Fibroblast of upper back skin (primary cell): ENCODE results near the gene STK40.

Source experiments
- DNase-seq: peaks from one replicate; pipeline ENCODE4 v3.0.0-alpha.2; 2013

Gene STK40

DNA sequence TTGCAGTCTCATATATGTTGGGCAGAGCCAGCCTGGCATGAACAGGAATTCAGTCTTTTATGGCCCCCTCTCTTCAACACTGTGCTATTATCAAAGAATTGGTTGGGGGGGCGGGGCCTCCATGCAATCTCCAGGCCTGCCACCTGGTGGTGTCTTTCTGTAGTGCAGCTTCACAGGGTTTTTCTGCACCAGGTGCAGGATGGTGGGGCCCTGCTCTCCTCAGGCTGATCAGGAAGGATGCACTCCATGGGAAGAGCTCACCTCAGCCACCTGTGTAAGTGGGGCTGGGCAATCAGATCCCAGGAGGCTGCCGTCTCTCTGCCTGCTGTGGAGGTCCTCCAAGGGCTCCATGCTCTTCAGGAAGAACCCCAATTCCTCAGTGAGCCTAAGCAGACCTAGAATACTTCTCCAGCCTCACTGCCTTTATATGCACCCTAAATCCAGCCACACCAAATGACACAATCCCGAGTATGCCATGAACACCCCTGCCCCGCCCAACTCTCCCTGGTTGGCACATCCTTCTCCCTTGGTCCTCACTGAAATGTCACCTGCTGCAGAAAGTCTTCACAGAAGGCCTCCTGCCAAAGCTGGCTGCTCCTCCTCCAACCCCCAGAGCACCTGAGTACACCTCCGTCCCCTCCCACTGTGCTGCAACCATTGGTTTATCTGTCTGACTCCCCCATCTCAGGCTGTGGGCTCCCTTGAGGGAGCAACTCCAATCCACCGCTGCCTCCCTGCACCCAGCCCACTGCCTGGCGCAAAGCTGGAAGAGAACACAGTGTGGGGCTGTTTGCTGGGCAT, 16.5 kb downstream of the STK40 start:
- peak; percentile 65 for DNase-seq

DNA sequence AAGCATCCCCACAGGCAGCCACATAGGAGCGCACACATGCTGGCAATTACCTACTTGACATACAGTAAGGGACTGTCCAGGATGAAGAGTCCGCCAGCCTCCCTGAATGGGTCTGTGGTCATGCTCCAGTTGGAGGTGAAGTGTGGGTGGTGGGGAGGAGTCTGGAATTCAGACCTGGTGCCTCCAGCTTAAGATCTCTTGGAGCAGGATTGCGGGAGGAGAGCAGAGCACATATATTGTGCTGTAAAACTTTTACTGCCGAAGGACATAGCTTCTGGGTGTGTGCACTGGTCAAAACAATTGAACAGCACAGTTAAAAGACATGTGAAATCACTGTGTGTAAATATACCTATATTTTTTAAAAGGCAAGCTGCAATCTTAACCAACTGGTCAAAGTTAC, 17.9 kb downstream of the STK40 start:
- DNase-seq: no peak

DNA sequence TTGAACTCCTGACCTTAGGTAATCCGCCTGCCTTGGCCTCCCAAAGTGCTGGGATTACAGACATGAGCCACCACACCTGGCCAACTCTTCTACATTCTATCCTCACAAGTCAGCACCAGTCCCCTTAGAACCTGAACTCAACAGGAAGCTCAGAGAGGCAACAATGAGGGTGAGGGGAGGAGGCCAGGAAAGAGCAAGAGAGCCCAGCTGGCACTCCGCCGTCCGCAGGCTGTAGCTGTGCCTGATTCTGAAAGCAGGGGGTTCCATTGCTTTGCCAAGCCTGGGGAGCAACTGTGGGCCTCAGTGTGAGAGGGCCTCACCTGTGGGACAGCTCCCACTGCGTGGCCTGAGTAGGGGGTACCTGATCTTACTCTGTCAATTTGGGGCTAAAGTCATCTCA, 18.7 kb downstream of the STK40 start:
- DNase-seq: no peak

DNA sequence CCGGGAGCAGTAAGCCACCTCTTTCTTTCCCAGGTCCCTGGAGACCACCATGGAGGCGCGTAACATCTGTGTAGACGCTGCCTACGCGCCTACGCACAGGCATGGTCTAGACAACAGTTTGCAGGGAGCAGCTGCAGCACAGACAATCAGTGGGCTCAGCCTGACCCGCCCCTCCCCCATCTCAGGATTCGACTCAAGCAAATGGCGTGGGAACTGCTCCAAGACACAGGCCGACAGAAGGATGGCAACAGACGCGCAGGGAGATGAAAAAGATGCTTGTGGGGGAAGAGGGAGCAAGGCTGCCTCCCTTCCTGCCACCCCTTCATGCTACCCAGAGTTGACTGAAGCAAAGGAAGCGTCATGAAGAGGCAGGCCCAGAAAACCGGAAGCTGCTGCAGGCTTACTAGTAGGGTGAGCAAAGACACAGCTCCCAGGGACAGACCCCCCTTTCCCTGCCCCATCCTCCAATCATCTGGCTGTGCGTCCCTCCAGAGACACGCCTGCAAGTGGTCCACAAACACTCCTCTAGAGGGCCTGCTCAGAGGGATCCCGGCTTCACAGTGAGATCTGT, 19.5 kb downstream of the STK40 start:
- DNase-seq: peak; percentile 84

DNA sequence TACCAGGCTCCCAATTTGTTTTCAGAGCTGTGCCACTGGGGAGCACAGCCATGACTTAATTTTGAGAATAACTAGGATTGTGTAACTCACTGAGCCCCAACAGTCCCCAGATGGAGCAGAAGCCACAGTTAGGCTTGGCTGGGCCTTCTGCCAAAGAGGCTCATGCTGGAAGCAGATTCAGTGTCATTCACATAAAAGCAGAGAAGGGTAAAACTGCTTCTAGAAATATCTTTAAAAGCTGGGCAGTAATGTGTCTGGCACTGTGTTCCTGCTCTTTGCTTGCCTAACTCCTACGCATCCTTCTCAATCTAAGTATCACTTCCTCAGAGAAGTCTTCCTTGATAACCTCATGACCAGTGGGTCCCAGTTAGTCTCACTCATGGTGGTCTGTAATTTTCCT, 20.3 kb downstream of the STK40 start:
- peak; percentile 73 for DNase-seq

DNA sequence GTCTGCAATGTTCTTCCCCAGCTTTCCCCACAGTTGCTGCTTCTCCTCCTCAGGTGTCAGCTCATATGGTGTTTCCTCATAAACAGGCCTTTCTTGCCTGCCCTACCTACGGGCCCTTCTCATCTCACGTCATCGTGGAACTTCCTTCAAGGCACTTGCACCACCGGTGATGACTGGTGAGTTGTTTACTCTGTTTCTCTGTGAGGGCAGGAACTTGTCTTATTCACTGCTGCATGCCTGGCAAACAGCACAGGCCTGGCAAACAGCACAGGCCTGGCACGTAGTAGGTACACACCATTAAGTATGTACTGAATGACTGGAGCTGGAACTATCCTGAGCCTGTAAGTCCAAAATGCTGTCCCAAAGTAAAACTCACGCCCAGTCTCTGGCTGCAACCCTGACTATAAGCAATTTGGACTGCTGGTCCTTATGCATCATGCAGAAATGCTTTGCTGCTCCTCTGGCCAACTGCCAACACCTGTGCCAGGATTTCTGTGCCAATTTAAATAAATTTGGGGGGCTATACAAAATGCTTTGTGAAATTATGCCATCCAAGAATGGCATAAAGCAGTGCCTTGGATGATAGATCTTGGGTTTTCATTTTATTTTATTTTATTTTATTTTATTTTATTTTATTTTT, 25.7 kb downstream of the STK40 start:
- no peak for DNase-seq

DNA sequence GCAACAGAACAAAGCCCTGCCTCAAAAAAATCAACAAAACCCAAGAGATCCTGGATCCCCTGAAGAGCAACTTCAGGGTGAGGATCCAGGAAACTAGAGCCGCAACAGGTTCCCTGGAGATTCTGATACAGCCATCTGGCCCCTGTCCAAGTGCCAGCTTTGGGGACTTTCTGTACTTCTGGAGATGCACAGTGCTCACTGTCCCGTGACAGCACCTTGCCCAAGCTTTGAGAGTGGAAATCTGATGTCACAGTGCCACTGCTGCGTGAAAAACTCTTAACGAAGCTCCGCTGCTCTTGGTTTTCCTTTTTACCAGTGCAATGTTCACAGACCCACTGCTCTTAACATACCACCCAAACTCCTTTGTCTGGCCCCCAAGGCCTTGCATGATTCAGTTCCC, 26.3 kb downstream of the STK40 start:
- DNase-seq: no peak

DNA sequence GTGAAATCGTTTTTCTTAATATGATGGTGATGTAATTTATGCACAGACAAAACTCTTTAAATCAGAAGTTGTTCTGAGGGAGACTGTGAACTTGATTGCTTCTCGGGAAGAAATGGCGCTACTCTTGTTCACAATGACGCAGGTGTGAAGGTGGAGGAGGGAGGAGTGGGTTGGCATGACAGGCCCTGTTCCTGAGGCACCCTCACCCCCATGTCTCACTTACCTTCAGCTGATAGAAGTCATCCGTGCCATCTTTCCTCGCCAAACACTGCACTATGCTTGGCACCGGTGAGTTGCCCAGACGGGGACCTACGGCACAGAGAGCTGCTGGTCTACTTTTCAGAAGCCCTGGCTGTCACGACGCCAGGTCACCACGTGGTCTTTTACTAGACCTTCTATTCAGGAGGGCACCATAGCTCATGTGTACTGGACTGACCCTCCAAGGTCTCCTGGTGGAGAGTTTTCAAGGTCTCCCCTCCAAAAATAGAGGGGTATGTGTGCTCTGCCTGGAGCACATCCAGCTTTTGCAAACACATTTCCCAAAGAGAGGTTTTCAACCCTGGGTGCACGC, 27.1 kb downstream of the STK40 start:
- no peak for DNase-seq

DNA sequence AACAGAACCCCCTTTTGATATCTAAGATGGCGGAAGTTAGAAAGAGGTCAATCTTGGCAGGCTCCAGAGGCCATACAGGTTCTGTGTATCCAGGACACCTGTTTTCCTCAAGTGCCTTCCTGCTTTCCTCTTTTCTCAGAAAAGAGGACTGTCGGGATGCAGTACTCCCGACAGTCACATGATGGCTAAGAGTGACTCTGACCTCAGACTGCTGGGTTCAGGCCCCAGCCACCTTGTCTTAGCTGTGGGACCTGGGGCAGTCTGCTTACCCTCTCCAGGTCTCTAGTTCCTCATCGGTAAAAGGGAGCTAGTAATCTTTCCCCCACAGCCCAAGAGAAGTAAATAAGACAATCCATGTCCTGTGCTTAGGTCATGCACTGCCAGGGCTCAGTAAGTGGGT, 29.9 kb downstream of the STK40 start:
- no peak for DNase-seq

DNA sequence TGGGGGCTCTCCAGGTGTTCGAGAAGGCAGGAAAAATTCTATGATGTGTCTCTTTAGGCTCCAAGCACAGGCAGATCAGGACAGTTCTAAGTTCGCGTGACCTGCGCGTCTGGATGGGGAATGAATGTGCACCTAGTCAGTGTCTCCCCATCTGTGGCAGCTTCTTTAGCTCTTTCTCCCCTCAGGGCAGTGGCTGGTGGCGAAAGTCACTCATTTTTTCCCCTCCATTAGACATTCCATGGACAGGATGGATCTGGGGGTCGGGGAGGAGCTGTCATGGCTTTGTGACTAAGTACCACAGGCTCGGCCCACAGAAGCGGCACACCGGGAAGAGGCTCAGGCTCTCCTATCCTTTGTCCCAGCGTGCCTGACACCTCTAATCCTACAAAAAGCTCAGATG, 31.2 kb downstream of the STK40 start:
- DNase-seq: no peak

DNA sequence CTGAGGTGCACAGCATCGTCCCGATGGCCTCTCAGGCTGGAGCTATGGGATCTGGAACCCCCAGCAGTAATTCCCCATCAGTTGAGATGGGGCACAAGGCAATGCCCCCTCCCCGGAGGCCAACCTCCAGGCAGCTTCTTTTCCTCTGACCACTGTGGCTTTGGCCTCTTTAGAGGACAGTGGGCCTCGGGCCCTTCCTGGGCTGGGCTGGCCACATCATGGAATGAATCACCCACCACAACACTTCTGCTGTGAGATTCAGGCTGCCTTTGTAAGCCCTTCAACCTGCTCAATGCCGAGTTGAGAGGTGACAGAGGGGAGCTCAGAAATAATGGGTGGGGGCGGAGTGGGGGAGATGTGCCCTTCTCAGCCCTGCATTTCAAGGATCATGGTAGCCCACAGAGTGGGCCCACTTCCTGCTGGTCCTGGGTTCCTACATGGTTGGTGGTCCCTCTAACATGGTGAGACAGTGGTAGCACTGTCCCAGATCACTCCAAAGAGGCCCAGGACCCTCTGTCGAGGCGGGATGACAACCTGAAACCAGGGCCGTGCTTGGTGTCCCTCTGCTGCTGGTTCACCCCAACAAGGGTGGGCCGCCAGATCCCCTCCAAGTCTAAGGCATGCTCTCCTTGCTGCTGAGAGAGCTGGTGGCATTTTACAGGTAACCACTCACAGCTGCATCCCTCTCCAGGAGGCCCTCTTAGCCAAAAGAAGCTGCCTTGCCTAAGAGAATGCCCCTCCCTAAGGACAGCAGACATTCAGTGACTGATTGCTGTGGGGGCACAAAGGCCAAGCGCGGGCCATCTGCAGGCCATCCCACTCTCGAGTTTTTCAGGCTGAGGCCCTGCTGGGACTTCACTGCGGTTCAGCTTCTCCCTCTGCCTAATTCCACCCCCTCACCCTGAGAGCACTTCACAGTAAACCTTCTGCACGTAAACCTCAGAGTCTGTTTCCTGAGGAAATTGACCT, 32.5 kb downstream of the STK40 start:
- DNase-seq: peak; percentile 45

DNA sequence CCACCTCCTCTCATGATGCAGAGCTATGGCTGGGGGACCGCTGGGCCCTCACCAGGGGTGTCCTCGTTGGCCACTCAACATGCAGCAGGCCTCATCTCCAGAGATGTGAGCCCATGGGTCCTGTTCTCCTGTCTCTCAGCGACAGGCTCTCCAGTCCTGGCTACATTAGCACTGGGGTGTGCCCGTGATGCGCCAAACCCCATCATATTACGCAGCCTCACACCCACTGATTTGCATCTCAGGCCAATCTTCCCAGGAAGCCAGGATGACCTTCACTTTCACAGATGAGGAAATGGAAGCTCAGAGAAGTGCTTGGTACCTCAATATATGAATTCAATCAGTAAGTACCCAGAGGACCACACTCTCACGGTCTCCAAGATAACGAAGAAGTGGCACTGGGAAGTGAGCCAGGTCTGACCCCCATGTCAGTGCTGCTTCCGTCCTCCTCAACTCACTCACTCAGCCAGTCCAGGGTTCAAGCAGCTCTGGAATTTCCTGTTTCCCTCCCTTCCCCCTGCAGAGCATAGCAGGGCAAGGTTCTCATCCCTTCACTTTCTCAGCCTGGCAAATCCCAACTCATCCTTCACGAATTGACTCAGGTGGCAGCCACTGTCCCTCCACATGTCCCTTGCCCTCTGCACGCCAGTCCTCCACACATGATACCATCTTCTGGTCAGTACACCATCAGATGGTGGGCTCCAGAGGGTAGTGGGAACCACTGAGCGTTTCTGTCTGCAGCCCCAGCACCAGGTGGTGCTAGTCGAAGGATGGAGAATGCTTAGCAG, 33.4 kb downstream of the STK40 start:
- DNase-seq: peak; percentile 72

DNA sequence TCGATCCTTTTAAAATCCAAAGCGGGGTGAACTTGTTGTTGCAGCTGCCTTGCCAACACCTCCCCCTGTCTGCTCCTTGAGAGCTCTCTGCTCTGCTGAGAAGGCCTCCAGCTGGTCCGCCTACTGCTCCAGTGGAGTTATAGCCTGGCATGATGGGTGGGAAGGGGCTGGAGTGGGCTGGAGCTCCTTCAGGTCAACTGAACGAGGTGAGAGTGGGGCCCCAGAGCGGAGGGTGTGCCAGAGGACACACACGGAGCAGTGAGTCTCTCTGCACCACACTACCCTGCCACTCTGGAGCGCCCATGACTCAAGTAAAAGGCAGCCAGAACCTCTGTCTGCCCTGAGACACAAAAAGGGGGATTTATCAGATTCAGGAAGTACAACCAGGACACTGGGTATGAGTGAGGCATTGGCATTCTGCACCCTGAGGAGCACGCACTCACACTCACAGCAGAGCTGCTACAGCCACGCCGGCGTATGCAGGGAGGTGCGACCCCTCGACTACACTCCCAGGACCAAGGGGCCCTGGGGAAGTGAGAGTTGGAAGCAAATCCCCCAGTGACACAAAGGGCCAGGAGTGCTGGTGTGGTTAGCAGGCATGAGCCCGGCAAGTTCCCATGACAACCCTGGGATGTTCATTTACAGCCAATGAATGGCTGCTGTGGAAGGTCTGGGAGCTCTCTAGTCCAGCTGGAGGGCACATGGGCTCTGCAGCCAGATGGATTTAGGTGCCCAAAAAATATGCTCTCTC, 34.3 kb downstream of the STK40 start:
- DNase-seq: peak; percentile 86

DNA sequence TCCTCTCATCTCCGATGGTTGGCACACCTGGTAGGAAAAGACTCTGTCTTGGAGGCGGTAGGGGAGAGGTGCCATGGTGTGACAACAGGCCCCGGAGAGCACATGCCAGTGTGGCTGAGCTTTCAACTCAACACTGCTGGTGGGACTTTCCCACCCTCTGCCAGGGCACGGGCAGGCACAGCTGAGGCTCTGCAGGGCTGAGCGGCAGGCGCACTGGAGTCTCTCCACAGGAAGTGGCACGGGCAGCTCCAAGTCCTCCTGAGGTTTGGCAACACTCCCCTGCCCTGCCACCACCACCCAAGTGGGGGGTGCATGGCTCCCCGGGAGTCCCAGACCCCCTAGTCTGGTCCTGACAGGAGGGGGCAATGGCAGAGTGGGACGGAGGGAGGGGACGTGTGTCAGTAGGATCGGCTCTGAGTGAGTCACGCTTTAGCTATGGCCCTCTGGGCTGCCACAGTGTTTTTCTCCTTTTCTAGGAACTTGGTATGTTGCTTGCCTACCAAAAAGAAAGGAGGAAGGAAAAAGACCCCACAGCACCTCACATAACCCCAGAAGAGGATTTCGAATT, 35.0 kb downstream of the STK40 start:
- peak; percentile 81 for DNase-seq

DNA sequence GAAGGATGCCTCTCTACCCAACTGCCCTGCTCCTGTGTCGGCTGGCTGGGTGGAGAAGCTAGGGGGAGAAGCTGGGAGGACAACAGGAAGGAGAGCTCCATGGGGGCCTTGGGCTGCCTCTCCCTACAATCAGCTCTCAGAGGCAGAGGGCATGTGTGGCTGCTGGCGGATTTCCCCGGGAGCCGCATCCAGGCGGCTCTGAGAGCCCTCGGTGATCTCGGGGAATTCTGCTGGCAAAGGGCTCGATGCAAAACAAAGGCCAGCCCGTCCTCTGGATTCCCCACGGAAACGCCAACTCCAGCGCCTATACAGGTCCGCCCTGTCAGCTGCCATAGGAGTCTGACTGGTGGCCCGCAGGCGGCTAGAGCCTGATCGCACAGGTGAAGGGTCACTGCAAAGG, 35.9 kb downstream of the STK40 start:
- no peak for DNase-seq

DNA sequence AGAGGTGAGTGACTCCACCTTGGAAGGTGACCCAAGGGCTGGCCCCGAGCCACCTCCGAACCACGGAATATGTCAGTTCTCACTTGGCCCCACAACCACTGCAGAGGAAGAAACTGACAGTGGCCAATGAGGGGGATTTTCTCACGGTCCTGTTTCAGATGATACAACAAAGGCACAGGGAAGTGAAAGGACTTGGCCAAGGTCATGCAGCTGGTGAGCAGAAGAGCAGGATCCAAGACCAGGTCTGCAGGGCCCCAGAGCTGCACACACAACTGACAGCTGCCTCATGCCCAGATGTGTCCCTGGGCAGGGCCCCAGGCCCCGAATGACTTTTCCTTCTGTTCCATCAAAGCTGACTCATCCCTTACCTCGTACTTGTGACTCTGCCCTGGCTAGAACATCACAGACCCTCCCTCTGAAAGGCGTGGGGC, 36.5 kb downstream of the STK40 start:
- DNase-seq: peak; percentile 30

DNA sequence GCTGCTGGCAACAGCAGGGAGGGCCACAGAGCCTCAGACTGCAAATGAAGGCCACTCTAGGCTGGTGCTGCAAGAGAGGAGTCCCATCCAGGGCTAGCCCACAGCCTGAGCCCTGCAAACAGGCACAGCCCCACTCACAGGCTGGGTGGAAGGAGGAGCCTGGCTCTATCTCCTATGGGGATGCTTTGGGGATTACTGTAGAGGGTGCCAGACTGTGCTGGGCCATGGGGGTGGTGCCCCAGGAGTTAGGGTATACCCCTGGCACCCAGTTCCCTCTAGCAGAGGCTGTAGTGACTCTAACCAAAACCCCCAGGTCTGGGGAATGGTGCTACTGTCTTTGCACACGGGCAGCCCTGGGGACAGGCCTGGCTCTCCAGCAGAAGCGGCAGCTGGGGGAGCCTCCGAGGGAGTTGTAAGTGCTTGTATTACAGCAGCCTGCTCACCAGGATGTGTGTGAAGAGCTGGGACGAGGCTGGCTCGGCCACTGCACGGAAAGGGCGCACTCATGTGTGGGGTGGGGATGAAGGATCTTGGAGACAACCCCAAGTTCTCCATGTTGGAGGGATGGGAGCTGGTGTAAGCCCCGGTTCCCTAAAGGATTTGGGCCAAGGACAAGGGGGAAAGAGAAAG, 38.9 kb downstream of the STK40 start:
- DNase-seq: no peak

DNA sequence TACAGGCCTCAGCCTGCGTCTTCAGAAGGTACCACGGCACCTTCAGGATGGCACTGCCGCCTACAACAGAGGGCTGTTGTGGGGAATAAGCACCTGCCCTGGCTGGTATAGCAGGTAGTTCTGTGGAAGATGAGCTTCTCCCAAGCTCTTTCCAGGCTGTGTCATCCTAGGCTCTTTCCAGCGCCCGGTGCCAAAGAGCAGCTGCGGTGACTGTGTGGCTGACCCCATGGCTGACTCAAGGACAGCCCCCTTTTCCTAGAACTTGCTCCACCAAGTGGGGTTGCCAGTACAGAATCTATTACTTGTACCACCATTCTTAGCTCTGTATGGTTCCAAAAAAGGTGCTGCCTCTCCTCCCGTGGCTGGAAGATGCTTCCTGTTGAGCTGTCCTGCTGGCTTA, 40.4 kb downstream of the STK40 start:
- no peak for DNase-seq

DNA sequence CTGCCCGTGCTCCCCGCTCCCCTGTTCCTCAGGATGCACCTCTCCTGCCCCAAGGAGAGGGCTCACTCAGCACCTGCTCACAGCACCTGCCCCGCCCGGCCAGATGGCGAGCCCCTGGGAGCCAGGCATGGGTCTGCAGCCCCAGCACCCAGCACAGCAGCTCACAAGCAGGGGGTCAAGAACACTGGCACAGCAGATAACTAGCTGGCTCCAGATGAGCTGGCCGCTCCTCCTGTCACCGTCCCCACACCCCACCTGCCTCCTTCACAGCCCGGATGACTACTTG, 41.4 kb downstream of the STK40 start:
- no peak for DNase-seq

DNA sequence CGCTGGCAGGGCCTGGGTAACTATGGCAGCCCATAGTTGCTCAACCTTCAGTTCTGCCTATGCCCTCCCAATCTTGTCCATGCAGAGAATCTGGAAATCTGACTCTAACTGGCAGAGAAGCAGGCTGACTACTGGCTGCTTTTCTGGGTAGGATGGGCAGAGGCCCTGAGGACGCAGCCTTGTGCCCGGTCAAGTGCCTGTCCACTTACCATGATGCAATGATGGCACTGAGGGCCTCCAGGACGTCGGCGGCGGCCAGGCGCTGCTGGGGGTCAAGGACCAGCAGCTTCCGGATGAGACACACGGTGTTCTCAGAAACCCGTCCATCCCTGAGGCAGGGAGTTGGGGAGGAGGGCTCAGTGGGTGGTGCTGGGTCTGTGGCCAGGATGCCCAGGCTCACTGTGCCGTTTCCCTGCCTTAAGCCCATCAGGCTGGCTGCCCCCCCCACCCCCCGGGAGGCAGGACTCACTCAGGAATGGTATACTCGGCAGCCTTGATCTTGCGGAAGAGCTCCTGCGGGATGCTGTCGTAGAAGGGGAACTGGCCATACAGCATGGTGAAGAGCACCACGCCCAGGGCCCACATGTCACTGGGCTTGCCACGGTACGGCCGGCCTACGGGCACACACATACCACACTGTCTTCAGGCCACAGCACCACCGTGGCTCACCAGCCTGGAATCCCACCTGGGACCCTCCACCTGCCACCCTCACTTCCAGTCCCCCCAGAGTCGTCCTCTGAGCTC, 41.9 kb downstream of the STK40 start:
- no peak for DNase-seq
